ENCODE results near the gene MYBPH.
A peak's percentile ranks its signal among the peaks of the same experiment; 100 is the strongest.

MYBPH gene, protein sequence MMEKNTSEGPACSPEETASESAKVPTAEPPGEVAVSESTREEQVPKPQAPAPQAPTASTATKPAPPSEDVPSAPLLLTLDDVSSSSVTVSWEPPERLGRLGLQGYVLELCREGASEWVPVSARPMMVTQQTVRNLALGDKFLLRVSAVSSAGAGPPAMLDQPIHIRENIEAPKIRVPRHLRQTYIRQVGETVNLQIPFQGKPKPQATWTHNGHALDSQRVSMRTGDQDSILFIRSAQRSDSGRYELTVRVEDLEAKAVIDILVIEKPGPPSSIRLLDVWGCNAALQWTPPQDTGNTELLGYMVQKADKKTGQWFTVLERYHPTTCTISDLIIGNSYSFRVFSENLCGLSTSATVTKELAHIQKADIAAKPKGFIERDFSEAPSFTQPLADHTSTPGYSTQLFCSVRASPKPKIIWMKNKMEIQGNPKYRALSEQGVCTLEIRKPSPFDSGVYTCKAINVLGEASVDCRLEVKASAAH

DNA sequence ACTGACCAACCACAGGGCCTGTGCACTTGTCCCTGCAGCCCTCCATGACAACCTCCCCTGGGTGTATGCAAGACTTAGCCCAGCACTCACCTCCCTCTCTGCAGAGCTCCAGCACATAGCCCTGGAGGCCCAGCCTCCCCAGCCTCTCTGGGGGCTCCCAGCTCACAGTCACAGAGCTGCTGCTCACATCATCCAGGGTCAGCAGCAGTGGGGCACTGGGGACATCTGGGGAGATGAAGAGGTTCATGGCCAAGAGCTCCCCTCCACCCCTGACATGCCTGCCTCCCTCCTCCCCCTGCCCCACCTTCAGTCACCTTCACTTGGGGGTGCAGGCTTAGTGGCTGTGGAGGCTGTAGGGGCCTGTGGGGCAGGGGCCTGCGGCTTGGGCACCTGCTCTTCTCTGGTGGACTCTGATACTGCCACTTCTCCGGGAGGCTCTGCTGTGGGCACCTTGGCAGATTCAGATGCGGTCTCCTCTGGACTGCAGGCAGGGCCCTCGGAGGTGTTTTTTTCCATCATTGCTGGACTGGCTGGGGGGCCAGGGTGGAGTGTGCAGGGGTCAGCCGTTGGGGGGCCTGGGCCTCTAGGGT lies at the start of gene MYBPH:
Gene MYBPH (minus strand): TSS at position 590 of the 590 bp plus-strand sequence. CDS start 71 bp downstream, at position 519.
- no peak for DNase-seq

DNA sequence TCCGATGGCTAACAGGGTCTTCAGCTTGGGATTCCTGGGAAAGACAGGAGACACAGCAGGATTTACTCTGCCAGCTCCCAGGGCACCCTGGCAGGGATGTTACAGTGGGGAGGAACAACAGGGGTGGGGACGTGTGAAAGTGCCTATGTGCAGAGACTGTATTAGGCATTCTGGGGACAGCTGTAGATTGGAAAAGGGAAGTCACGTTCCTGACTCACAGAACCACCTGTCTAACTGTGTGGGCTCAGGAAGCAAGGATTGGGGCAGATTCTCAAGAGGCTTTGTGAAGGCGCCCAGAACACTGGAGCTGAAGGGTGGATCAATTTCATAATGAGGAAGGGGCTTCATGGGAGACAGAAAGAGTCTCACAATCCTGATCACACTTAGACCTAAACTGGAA lies 49.4 kb upstream of the MYBPH start:
- no peak for DNase-seq

DNA sequence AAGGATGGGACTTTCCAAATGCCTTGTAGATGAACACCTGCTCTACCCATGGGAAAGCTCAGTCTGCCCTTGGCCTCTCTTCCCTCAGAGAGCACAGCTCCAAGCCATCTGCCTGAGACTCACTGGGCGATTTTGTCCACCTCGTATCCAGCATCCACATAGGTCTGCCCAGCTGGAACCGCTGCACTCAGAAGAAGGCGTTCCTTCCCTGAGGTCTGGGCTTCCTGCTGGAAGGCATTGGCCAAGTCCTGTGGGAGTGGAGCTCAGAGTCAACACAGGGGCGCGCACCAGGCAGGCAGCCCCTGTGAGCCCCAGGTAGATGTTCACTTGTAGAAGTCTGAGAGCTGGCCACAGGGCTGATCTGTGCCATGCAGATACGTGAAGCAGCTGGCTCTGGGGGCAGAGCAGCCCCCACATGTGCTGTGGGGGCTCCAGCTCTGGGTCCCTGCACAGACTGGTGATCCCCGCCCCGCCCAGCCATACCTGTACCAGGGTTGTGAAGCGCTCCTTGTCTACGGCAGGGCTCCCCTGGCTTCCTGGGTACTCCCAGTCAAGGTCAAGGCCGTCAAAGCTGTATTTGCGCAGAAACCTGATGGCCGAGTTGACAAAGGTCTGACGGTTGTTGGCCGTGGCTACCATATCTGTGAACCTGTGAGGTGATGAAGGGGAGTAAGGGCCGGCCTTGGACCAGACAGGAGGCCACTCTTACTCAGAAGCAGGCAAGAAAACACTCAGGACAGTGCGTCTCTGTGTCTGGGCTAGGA lies 47.6 kb upstream of the MYBPH start:
- no peak for DNase-seq

DNA sequence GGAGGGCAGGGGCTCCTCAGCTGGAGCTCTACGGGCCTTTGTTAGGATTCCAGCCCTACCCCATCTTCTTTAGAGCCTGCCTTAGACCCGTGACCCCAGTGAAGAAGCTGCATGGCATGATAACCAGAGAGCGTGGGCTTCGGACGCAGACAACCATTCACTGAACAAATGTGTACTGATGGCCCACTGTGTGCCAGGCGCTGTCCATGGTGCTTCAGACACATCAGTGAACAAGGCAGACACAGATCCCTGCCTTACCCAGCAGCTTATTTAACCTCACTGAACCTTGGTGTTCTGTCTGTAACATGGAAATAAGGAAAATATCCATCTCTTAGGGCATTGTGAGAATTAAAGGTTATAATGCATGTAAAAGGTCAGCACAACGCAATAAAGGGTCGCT lies 44.3 kb upstream of the MYBPH start:
- no peak for DNase-seq

DNA sequence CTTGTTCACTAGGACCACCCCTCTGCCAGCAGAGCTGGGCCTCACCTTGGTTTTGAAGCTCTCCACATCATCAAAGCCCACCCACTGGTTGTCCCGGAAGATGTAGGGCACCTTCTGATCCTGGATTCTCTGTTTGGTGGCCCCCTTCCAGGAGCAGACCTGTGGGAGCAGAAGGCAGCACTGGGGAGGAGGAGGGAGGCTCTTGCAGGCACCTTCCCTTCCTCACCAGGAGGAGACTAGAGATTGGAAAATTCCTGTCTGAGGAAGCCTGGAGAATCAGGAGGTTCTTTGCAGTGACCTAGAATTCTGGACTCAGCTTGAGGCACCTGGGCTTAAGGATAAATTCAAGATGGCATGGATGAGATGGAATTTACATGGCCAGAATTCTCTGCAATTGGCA lies 43.5 kb upstream of the MYBPH start:
- DNase-seq, result no peak

DNA sequence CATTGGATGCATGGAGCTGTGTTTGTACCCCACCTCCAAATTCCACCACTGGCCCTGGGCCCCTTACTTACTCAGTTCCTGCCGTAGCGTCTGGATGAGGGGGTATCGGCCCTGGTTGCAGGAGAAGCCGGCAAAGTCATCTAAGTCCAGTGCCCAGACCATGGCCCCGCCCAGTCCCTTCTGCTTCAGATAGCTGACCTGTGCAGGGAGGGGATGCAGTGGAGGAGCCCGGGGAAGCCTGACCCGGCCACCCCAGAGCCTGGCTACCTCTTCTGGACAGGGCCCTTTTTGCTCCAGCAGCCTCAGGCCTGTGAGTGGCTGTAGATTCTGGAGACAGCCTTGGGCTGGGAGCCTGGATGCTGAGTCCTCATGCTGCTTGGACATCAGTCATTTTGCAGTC lies 42.0 kb upstream of the MYBPH start:
- DNase-seq, result no peak

DNA sequence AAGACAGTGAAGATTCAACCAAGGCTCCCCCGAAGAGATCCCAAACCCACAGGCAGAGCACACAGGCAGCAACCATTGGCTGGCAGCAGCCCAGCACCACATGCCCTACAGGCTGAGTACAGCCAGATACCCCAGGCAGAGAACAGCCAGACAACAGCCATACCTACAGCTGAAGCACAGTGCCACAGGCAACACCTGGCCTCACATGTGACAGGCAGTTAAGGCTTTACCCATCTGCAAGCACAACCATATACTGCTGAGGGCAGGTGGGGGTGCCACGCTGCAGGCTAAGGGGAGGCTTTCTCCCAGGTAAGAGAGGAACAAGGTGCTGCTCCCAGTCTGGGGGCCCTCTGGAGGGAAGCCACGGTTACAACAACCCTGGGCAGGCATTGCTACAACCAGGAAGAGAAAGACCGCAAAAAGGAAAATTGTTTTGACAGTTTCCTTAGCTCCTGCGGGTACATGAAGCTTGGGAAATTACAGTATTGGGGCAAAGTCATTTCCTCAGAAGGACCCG lies 41.6 kb upstream of the MYBPH start:
- DNase-seq, result no peak

DNA sequence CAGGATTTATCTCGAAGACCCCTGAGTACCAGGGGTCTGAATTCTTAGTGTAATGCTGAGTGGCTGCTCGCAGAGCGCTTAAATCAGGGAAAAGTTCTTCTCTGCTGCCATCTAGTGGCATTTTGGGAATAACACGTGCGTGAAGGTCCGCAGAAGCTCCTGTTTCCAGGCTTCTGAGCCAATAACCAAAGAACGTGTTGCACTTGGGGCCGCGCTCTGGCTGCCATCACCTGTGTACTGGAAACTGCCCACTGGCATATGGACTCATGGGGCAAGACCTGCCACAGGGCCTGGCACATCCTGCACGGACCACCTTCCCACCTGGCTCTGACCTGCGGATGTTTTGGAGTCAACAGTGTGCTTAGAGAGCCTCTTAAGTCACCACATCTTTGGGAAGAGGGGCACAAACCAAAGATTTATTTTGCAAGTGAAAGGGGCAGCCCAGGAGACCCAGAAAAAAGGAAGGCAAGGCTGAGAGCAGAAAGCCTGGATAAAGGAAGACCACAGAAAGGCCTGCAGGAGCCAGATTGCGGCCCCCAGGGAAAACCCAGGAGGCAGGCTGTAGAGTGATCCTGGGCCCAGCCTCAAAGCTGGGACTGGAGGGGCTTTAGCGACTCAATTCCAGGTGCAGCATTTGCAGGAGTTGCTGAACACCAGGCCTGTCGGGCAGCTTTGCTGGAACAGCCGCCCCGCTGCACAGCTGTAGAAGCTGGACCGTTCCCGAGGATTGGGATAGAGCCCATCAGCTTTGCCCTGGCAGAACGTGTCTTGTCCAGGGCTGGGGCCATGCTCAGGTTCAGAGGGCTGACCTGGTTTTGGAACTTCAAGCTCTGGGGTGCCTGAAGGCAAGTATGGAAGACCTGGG lies 40.9 kb upstream of the MYBPH start:
- peak; percentile 78 for DNase-seq

DNA sequence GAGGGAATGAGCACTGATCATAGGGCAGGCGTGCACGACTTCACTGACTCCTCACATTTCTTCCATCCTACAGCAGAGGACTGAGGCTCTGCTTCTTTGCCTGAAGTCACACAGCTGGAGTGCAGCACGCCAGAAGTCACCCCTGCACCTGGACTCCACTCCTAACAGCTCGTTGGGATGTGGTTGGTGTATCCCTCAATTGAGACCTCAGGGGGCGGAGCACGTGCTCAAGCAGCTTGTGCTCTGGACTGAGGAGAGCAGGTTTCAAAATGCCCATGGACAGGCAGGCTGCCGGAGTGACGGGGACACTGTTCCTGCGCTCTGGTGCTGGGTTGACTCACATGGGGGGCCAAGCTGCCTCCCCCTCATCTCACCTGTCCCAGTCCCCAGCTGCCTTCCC lies 39.9 kb upstream of the MYBPH start:
- no peak for DNase-seq

DNA sequence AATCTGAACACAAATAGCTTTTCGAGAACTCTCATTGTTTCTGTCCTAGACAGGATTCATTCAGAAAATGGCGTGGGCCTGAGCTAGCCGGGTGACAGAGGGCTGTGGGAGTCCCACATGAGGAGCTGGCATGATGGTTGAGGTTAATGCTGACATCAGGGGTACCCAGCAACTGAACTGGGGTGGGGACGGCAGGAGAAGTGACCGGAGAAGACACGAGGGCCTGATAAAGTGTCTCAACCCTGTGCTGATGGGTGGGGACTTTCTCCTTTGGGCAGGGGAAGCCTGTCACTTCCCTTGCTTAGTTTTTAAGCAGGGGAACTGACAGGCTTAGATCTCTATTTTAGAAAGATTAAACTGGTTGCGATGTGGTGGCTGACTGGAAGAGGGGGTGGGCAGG lies 39.2 kb upstream of the MYBPH start:
- DNase-seq, result no peak

DNA sequence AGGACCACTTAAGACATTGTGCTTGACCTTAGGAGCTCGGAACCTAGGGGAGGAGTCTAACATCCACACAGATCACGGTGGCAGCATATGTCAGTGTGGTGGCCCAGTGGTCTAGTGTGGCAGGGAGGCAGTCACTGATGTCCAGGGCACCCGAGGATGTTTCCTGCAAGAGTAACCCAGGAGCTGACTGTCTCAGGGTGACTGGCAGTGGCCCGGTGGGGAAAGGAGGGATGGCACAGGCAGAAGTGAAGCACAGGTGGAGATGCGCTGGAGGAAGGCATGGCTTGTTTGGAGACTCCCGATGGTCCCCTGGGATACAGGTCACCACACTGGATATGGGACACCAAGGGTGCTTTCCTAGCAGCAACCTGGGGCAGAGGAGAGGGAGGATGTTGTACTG lies 37.5 kb upstream of the MYBPH start:
- DNase-seq, result no peak

DNA sequence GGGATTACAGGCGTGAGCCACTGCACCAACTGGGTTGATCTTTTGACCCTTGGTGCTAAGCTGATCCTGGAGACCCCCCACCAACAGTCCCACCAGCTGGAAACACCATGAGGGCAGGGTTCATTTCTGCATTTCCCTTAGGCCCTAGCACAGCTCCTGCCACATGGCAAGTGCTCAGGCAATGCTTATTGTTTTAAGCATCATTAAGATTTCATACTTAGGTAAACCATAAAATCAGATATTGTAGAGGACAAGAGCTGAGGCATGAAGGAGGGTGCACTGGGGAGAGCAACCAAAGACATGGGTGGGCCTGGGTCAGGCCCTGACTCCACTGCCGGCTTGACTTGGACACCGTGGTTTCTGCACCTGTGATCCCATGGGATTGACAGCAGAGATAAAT lies 36.2 kb upstream of the MYBPH start:
- no peak for DNase-seq

DNA sequence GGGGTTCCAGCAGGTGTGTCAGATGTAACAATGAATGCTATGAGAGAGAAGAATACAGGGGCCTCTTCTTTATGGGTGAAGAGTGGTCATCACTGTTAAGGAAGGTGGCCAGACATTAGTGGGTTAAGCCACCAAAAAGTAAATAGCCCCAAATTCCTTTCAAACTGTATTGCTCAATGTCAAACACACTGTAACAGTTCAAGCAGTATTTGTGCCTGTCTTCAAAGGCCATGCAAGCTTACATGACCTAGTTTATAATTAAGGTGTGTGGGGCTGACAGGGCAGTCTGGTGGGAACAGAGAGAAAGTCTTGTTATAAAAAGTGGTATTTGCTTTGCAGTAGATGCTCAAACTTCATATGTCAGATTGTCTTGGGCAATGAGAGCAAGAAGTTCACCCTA lies 35.4 kb upstream of the MYBPH start:
- DNase-seq, result no peak

DNA sequence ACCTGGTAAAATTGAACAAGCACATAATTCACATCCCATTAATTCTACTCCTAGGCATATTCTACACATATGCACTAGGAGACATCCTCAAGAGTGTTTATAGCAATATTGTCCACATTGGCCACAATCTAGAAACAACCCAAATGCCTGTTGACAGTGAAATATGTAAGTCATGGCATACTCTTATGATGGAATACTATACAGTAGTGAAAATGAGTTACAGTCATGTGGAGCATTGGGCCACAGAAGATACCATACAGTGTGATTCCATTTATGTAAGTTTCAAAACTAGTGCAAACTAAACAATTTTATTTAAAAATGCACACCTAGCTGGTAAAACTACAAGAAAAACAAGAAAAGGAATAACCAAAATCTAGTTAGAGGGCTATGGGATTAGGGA lies 34.7 kb upstream of the MYBPH start:
- DNase-seq, result no peak

DNA sequence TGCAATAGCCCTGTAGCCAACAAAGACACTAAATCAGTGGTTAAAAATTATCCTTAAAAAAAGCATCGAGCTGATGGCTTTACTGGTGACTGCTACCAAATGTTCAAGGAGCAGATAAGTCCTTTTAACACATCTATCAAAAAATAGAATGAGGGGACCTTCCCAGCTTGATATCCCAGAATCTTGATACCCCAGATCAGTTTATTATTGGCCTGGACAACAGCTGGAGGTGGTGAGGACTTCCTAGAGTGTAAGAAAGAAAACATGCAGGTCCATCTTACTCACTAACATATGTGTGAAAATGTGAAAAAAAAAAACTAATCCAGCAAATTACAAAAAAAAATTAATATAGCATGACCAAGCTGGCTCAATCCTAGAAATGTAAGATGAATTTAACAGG lies 32.6 kb upstream of the MYBPH start:
- DNase-seq, result no peak

DNA sequence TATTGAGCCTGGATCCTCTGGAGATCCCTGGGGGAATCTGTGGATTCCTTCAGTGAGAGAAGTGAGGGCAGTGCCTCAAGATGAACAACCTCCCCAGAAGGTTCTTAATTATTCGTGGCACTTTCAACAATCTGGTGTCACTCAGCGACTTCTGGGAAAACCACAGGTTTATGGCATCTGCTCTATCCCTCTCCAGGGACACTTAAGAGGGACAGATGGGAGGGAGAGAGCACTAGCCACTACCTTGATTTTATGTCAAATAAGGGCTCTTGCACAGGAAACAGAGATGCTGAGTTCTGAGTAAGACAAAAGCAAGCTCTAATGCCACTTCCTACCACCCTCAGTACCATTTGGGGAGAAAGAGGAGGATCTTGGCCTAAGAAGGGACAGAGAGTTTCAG lies 32.1 kb upstream of the MYBPH start:
- DNase-seq, result no peak

DNA sequence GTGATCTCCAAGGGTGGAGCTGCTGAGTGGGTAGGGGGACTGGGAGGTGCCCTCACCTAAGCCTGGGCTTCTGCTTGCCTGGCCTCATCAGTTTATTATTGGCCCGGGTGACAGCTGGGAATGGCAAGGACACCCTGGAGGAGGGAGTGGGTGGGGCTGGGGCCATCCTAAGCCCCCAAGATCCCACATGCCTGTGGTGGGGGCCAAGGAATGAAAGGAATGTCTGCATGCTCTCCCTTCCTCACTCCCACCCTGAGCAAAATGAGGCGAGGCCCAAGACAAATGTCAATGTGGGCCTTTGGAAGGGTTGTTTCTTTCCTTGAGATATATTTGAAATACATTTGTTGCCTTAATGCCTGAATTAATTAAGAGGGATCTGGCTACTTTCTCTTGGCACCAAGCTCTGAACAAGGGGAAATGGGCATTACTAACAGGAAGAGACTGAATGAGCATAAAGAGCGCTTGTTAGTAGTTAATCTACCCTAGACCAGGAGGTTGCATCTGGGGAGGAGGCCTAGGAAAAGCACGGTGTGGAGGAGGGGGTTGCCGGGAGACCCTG lies 30.6 kb upstream of the MYBPH start:
- DNase-seq, result no peak

DNA sequence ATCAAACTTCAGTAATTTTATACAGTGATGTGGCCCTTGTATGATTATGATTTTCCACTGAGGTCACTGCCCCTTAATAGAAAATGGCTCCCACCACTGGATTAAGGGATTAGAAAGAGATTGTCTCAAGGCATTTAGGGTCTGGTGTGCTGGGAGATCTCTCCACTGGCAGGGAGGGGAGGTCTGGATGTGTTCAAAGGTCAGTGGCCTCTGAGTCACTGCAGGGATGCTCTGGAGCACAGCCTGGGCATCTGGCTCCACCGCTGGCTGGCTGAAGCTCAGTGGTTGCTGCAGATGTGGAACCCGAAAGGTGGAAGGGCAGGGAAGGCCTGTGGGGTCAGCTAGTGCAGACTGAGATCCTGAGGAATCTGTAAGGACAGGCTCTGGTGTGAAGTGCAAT lies 29.1 kb upstream of the MYBPH start:
- DNase-seq, result no peak

DNA sequence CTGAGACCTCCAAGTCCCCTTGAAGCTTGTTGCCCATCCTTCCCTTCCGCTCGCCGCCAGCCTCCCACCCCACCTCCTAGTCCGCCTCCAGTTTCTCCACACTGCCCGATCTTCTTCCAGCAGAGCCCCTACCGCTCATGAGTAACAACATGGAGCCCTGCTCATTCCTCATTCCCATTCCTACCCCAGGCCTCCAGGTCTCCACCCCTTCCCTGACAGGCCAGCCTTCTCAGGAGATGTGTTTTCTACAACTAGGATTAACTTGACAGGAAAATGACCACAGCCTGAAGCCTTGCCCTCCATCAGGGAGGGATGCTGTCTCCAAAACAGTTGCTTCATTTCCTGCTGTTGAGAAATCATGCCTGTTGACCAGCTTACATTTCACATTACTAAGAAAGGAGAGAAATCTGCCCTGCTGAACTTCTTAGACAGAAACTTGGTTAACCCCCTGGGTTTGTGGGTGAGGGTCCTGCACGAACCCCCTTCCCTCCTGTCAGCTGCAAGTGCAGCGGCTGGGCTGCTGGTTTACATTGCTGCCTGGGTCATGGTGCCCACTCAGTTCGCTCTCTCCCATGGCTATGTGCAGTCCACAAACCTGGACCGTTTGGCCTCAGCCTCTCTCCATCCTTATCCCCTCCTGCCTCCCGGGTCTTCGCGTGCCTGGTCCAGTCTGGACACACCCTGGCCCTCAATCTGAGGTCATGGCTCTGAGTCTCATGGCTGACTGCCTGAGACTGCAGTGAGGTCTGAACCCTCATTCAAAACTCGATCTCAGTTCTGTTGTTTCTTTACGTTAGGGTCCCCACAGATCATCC lies 27.0 kb upstream of the MYBPH start:
- no peak for DNase-seq

DNA sequence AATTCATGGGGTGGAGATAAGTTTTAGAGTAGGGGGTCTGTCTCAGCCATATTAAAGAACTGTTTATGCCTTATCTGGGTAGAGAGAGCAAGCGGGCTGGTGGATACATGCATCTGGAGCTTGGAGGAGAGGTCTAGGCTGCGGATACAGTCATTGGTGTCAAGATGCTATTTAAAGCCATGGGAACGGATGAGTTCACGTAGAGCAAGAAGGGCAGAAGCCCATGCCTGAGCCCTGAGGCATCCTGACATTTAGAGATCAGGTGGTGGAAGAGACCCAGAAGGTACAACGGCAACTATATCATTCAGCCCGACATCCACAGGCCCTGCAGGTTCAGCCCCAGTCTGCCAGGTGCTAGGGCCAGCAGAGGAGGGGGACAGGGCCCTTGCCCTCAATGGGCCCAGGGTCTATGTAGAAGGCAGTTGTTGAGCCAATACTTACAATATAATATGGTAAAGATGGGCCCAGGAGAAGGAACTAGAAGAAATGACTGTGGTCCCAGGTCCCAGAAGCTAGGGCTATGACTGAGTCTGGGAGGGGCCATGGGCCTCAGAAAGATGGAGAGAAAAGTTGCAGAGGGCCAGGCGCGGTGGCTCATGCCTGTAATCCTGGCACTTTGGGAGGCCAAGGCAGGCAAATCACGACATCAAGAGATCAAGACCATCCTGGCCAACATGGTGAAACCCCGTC lies 26.0 kb upstream of the MYBPH start:
- DNase-seq, result no peak

DNA sequence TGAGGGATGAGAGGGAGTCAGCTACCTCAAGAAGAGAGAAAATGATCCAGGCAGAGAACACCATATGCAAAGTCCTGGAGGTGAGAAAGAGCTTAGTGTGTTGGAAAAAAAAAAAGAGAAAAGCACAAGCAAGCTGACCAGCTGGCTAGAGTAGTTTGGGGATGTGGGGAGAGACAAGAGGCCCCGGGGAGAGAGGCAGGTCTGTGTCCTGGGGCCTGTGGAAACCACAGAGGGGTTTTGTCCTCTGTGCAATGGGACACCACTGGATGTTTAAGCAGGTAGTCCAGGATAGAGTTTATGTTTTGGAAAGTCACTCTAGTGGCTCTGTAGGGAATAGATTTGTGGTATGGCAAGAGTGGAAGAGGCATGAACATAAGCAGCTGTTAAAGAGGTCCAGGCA lies 25.3 kb upstream of the MYBPH start:
- no peak for DNase-seq
